IMR-90 (cell line): ENCODE data around the gene FGG. TPM values are rescaled to one million over a fixed set of nuclear protein-coding genes. Genes with fewer than 3 reads are reported as not detected.

Source experiments
- ATAC-seq: fragments of 200-7000 bp; cut with Tn5 transposase; 2 replicates; pipeline ENCODE4 v1.9.1; 2020; ENCODE audit warnings: low read depth, mild to moderate bottlenecking, moderate library complexity
- BruUV-seq: library from RNA; stranded (reverse); fragments of 400-500 nt; replicated peaks from 2 replicates; lab custom pipeline; 2021; lab: Mats Ljungman, UMichigan
- CTCF ChIA-PET: fragments of 300-600 bp; formaldehyde crosslinking; extraction: SDS; loops from one replicate; lab custom pipeline; 2021; ENCODE audit warnings: antibody characterized with exemption; lab: Yijun Ruan, JAX
- POLR2A ChIA-PET: fragments of 300-600 bp; sonication (Branson Sonifier 250); formaldehyde crosslinking; loops from one replicate; lab custom pipeline; 2022; ENCODE audit warnings: antibody characterized with exemption; ENCODE audit not compliant: unreplicated experiment; lab: Charles Lee
- DNase-seq: peaks from one replicate; pipeline ENCODE4 v3.0.0; 2013
- H2AFZ ChIP-seq: replicated peaks from 2 replicates; pipeline ENCODE3; 2013; ENCODE audit warnings: low read length, mild to moderate bottlenecking; ENCODE audit not compliant: poor library complexity
- H2AK5ac ChIP-seq: 2 replicates; pipeline ENCODE4 v1.6.1; 2013; ENCODE audit warnings: low read depth, low read length, inconsistent platforms
- H2AK9ac ChIP-seq: replicated peaks from 2 replicates; pipeline ENCODE3; 2013; ENCODE audit warnings: mild to moderate bottlenecking, low read depth, low read length, moderate library complexity; ENCODE audit not compliant: poor library complexity
- H2BK120ac ChIP-seq: 2 replicates; pipeline ENCODE4 v1.6.1; 2013; ENCODE audit warnings: low read depth, low read length, inconsistent platforms
- H2BK15ac ChIP-seq: 3 replicates; pipeline ENCODE4 v1.6.1; 2013; ENCODE audit warnings: low read depth, low read length, inconsistent platforms
- H2BK20ac ChIP-seq: 2 replicates; pipeline ENCODE4 v1.6.1; 2013; ENCODE audit warnings: low read depth, mild to moderate bottlenecking, inconsistent platforms, low read length, moderate library complexity
- H2BK5ac ChIP-seq: 2 replicates; pipeline ENCODE4 v1.6.1; 2013; ENCODE audit warnings: mild to moderate bottlenecking, low read depth, low read length, inconsistent platforms; ENCODE audit not compliant: poor library complexity, severe bottlenecking
- H3K14ac ChIP-seq: replicated peaks from 2 replicates; pipeline ENCODE4 v1.6.1; 2013; ENCODE audit warnings: low read depth, low read length, inconsistent platforms
- H3K18ac ChIP-seq: 2 replicates; pipeline ENCODE4 v1.6.1; 2013; ENCODE audit warnings: low read depth, low read length, control low read depth
- H3K23ac ChIP-seq: 2 replicates; pipeline ENCODE4 v1.6.1; 2013; ENCODE audit warnings: low read depth, low read length, inconsistent platforms
- H3K27ac ChIP-seq: 2 replicates; pipeline ENCODE4 v1.5.1; 2013; ENCODE audit warnings: mild to moderate bottlenecking, control low read depth, low read length; ENCODE audit not compliant: insufficient read depth
- H3K27me3 ChIP-seq: 2 replicates; pipeline ENCODE4 v1.6.1; 2013; ENCODE audit warnings: low read length; ENCODE audit not compliant: control insufficient read depth, insufficient read depth
- H3K36me3 ChIP-seq: 2 replicates; pipeline ENCODE4 v1.6.1; 2013; ENCODE audit warnings: low read length, mixed read lengths; ENCODE audit not compliant: control insufficient read depth, insufficient read depth
- H3K4ac ChIP-seq: 2 replicates; pipeline ENCODE4 v1.6.1; 2013; ENCODE audit warnings: low read depth, low read length, inconsistent platforms
- H3K4me1 ChIP-seq: 2 replicates; pipeline ENCODE4 v1.6.1; 2013; ENCODE audit warnings: low read length, mixed read lengths; ENCODE audit not compliant: control insufficient read depth, insufficient read depth
- H3K4me2 ChIP-seq: 2 replicates; pipeline ENCODE4 v1.6.1; 2013; ENCODE audit warnings: low read depth, mild to moderate bottlenecking, control low read depth, low read length, moderate library complexity
- H3K4me3 ChIP-seq: 2 replicates; pipeline ENCODE4 v1.5.1; 2013; ENCODE audit warnings: low read depth, mild to moderate bottlenecking, control low read depth, low read length, moderate library complexity; ENCODE audit not compliant: insufficient read depth
- H3K56ac ChIP-seq: 2 replicates; pipeline ENCODE4 v1.6.1; 2013; ENCODE audit warnings: low read length, inconsistent platforms; ENCODE audit not compliant: insufficient read depth; ENCODE audit errors: extremely low read depth
- H3K79me1 ChIP-seq, 2 experiments: 2 replicates each; pipeline ENCODE4 v1.6.1; 2013; ENCODE audit warnings: low read length in 2 of 2, inconsistent platforms in 1 of 2, low read depth in 1 of 2
- H3K9ac ChIP-seq: 2 replicates; pipeline ENCODE4 v1.6.1; 2013; ENCODE audit warnings: low read depth, low read length, control low read depth
- H3K9me1 ChIP-seq: 2 replicates; pipeline ENCODE4 v1.6.1; 2013; ENCODE audit warnings: low read length, inconsistent platforms; ENCODE audit not compliant: insufficient read depth
- H3K9me3 ChIP-seq: 2 replicates; pipeline ENCODE4 v1.6.1; 2013; ENCODE audit warnings: low read length; ENCODE audit not compliant: control insufficient read depth, insufficient read depth
- H4K20me1 ChIP-seq: 2 replicates; pipeline ENCODE4 v1.6.1; 2013; ENCODE audit warnings: low read length, inconsistent platforms; ENCODE audit not compliant: insufficient read depth
- H4K5ac ChIP-seq: 2 replicates; pipeline ENCODE4 v1.6.1; 2013; ENCODE audit warnings: mild to moderate bottlenecking, low read depth, low read length, control low read depth
- H4K8ac ChIP-seq, 2 experiments: 2 replicates each; pipeline ENCODE4 v1.6.1; 2013; ENCODE audit warnings: low read depth in 2 of 2, low read length in 2 of 2, control low read depth in 1 of 2, inconsistent platforms in 1 of 2
- H4K91ac ChIP-seq: 2 replicates; pipeline ENCODE4 v1.6.1; 2013; ENCODE audit warnings: low read depth, low read length, inconsistent platforms; ENCODE audit not compliant: insufficient read depth
- FOS ChIP-seq: fragments of 150-350 bp; IDR thresholded peaks from 2 replicates; pipeline ENCODE4 v1.6.1; 2016; ENCODE audit warnings: low read depth, low read length
- MAFK ChIP-seq: IDR thresholded peaks from 2 replicates; pipeline ENCODE4 v1.6.1; 2012; ENCODE audit warnings: low read depth, low read length, improper control_type of control experiment
- MAZ ChIP-seq: IDR thresholded peaks from 2 replicates; pipeline ENCODE4 v1.6.1; 2012; ENCODE audit warnings: low read depth, mild to moderate bottlenecking, low read length, improper control_type of control experiment, moderate library complexity, borderline replicate concordance
- MXI1 ChIP-seq: IDR thresholded peaks from 2 replicates; pipeline ENCODE4 v1.6.1; 2012; ENCODE audit warnings: low read depth, mild to moderate bottlenecking, low read length, moderate library complexity, borderline replicate concordance
- POLR2A ChIP-seq: IDR thresholded peaks from 2 replicates; pipeline ENCODE4 v1.6.1; 2012; ENCODE audit warnings: mild to moderate bottlenecking, low read depth, low read length
- WGBS, 2 experiments: methylation state at CpG; one replicate each; pipeline versions ENCODE4 v1.1.5 to v1.1.7; 2013; ENCODE audit warnings: missing lambda C conversion rate in 2 of 2; ENCODE audit not compliant: insufficient read length in 1 of 2; ENCODE audit errors: extremely low coverage in 2 of 2; 5-methylcytosine and 5-hydroxymethylcytosine counted together
- dilution Hi-C: fragments of 300-500 bp; cut with HindIII; formaldehyde crosslinking; loops from one replicate; pipeline ENCODE4 v1.14.3; 2018; ENCODE audit warnings: low sequenced_read_pairs; ENCODE audit not compliant: unreplicated experiment
- in situ Hi-C: fragments of 300-500 bp; cut with MboI; formaldehyde crosslinking; loops from 3 replicates; pipeline ENCODE4 v1.14.3; 2019; ENCODE audit warnings: low sequenced_read_pairs, inconsistent platforms, mixed read lengths
- intact Hi-C: fragments of 100-400 bp; cut with micrococcal nuclease; formaldehyde crosslinking; loops from 2 replicates; pipeline ENCODE4 v1.10.0; 2022
- polyA plus RNA-seq, 3 experiments: library from polyadenylated mRNA; depleted of rRNA; stranded (reverse); fragments of >200 nt; gene quantifications; 2 replicates each; pipeline ENCODE4 v1.2.3, GENCODE V29; 2012; ENCODE audit warnings: low replicate concordance in 1 of 3
- total RNA-seq: library from RNA; depleted of rRNA; stranded (reverse); fragments of >200 nt; gene quantifications from 2 replicates; pipeline ENCODE4 v1.2.3, GENCODE V29; 2012
- TF ChIP-seq, protein P1 (sequence below): fragments of 150-350 bp; IDR thresholded peaks from 2 replicates; pipeline ENCODE4 v1.6.1; 2016; ENCODE audit warnings: low read depth, mild to moderate bottlenecking, low read length, moderate library complexity, borderline replicate concordance
- TF ChIP-seq, protein P2 (sequence below): fragments of 150-350 bp; IDR thresholded peaks from 2 replicates; pipeline ENCODE4 v1.6.1; 2017; ENCODE audit warnings: mild to moderate bottlenecking, antibody characterized with exemption, low read length, low read depth

FGG gene
- total and polyA plus RNA-seq, 2 of the 4 experiments (the other 2 are of a cell fraction), result not detected

DNA sequence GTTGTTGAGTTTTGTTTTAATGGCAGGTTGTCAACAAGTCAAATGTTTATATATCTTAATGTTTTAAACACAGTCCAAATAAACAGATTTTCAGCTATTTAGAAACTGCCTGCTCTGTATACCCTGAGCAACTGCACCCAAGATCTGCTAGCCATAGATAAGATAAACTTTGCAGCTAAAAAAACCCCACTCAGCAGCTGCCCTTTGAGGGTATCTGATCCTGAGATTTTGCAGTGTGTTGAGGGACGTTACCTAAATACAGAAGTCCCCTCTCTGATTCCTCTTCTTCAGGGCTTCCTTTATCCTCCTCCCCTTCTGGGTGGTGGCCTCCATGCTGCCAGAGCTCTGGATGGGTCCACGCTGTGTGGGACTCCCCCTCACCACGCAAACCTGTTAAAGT, 11.0 kb upstream of the FGG start:
- Histone ChIP-seq H4K5ac (no peak overlapping the region), H4K20me1 (no peaks in the 10 kb centered on the region), H3K4me2 (no peak overlapping the region), H4K8ac (no peak overlapping the region), H2BK15ac (no peak overlapping the region), H3K4me3 (no peak overlapping the region), H3K36me3 (no peaks in the 10 kb centered on the region), H3K23ac (no peak overlapping the region), H3K79me1 (no peaks in the 10 kb centered on the region), H3K4me1 (no peaks in the 10 kb centered on the region), H3K18ac (no peak overlapping the region), H3K9me1 (no peaks in the 10 kb centered on the region), H2BK5ac (no peak overlapping the region), H4K91ac (no peak overlapping the region), H3K9ac (no peak overlapping the region), H3K4ac (no peak overlapping the region), H2AK5ac (no peak overlapping the region), H3K27ac (no peak overlapping the region), H2BK20ac (no peak overlapping the region), H3K56ac (no peak overlapping the region), H2AK9ac (no peak overlapping the region), H2AFZ (no peak overlapping the region), H3K14ac (no peak overlapping the region), H3K27me3 (peaks cover 14% of the 10 kb centered on the region), H3K9me3 (no peaks in the 10 kb centered on the region), H2BK120ac (no peak overlapping the region)
- WGBS, 2 experiments, result no CpG with 5 or more reads among the region's 3 CpGs
- intact Hi-C loops, result no loop called here
- dilution Hi-C loops, result no loop called here
- in situ Hi-C loops, result no loop called here
- no peak for ATAC-seq
- TF ChIP-seq, protein P1, sequence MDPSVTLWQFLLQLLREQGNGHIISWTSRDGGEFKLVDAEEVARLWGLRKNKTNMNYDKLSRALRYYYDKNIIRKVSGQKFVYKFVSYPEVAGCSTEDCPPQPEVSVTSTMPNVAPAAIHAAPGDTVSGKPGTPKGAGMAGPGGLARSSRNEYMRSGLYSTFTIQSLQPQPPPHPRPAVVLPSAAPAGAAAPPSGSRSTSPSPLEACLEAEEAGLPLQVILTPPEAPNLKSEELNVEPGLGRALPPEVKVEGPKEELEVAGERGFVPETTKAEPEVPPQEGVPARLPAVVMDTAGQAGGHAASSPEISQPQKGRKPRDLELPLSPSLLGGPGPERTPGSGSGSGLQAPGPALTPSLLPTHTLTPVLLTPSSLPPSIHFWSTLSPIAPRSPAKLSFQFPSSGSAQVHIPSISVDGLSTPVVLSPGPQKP, result no peak
- no peak for TF ChIP-seq FOS
- TF ChIP-seq MXI1, result no peak
- TF ChIP-seq MAFK, result no peak
- TF ChIP-seq POLR2A, result no peak
- TF ChIP-seq, protein P2, sequence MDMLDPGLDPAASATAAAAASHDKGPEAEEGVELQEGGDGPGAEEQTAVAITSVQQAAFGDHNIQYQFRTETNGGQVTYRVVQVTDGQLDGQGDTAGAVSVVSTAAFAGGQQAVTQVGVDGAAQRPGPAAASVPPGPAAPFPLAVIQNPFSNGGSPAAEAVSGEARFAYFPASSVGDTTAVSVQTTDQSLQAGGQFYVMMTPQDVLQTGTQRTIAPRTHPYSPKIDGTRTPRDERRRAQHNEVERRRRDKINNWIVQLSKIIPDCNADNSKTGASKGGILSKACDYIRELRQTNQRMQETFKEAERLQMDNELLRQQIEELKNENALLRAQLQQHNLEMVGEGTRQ, result no peak
- TF ChIP-seq MAZ, result no peak
- BruUV-seq, result no TSS peak
- POLR2A ChIA-PET, result no interaction called here
- no peak for DNase-seq
- CTCF ChIA-PET, result interaction anchor here (1.0 to 1.1 kb wide), 2 partner anchors 14 to 73 kb away, joined by 3 to 6 read pairs; partner anchors contain the start of gene PLRG1
